Measurements from ENCODE around the gene KIF25. TPM values are rescaled to one million over a fixed set of nuclear protein-coding genes. Genes with fewer than 3 reads are reported as not detected.

Gene KIF25
- total RNA-seq, 4 donors from 2014 or later = 0.16 TPM; not detected in 3

DNA sequence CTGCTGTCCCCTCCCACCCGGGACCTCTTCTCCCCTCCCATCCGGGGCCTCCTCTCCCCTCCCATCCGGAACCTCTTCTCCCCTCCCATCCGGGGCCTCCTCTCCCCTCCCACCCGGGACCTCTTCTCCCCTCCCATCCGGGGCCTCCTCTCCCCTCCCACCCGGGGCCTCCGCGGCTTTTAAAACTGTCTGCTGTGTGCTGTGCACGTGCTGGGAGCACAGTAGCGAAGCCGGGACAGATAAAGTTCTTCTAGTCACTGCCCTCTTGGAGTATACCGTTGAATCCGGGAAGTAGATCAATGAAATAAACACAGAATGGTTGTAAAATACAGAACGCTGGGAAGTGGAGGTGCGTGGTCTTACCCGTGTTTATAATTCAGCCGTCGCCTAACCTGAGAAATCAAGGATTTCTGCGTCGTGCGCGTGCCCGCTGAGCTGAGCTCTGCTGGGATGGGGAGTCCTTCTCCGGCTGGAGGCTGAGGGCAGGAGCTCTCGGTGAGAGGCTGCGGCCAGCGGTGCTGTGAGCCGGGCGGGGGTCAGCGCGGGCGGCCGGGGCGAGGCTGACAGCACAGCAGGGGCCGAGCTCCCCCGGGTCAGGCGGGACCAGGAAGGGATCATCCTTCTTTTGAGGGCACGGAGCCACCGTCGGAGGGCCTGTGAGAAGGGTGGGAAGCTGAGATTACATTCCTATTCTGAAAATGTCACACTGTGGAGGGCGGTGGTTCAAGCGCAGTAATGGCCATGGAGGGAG, 19.6 kb upstream of the KIF25 start:
- no peak for ATAC-seq
- H3K27ac ChIP-seq = no peak overlapping the region
- TF ChIP-seq, protein P1, sequence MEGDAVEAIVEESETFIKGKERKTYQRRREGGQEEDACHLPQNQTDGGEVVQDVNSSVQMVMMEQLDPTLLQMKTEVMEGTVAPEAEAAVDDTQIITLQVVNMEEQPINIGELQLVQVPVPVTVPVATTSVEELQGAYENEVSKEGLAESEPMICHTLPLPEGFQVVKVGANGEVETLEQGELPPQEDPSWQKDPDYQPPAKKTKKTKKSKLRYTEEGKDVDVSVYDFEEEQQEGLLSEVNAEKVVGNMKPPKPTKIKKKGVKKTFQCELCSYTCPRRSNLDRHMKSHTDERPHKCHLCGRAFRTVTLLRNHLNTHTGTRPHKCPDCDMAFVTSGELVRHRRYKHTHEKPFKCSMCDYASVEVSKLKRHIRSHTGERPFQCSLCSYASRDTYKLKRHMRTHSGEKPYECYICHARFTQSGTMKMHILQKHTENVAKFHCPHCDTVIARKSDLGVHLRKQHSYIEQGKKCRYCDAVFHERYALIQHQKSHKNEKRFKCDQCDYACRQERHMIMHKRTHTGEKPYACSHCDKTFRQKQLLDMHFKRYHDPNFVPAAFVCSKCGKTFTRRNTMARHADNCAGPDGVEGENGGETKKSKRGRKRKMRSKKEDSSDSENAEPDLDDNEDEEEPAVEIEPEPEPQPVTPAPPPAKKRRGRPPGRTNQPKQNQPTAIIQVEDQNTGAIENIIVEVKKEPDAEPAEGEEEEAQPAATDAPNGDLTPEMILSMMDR (IDR thresholded peaks at IDR 0.05) = no peak
- TF ChIP-seq POLR2A (IDR thresholded peaks at IDR 0.05) = no peak
- TF ChIP-seq EP300 (IDR thresholded peaks at IDR 0.05) = no peak
- TF ChIP-seq POLR2AphosphoS5 (IDR thresholded peaks at IDR 0.05) = no peak
- WGBS, 2 donors (ENCODE audit: low coverage in 1 of 2) = 86 to 91% methylated on average over 6 to 16 of the region's 43 CpGs
- H3K9me3 ChIP-seq = no peaks in the 10 kb centered on the region
- H3K27me3 ChIP-seq = peaks cover 8% of the 10 kb centered on the region
- no peaks in the 10 kb centered on the region for H3K36me3 ChIP-seq
- no peak overlapping the region for H3K4me3 ChIP-seq
- peaks cover 0 to 7% (median 0%) of the 10 kb centered on the region in 3 donors for H3K4me1 ChIP-seq

DNA sequence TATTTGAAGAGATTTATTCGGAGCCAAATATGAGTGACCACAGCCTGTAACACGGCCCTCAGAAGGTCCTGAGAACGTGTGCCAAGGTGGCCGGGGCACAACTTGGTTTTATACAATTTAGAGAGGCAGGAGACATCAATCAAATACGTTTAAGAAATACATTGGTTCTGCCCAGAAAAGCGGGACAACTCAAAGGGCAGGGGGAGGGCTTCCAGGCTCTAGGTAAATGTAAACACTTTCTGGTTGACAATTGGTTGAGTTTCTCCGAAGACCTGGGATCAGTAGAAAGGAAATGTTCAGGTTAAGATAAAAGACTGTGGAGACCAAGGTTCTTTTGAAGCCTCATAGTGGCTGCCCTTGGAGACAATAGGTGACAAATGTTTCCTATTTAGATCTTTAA, 18.9 kb upstream of the KIF25 start:
- H3K4me3 ChIP-seq = no peak overlapping the region
- WGBS, 2 donors (ENCODE audit: low coverage in 1 of 2) = 68% methylated on average over 6 to 7 of the region's 7 CpGs
- peaks cover 8% of the 10 kb centered on the region for H3K27me3 ChIP-seq
- H3K4me1 ChIP-seq = peaks cover 0 to 7% (median 0%) of the 10 kb centered on the region in 3 donors
- H3K27ac ChIP-seq = no peak overlapping the region
- TF ChIP-seq, protein P1 (IDR thresholded peaks at IDR 0.05) = no peak
- no peak for TF ChIP-seq POLR2A (IDR thresholded peaks at IDR 0.05)
- ATAC-seq = no peak
- H3K36me3 ChIP-seq = no peaks in the 10 kb centered on the region
- H3K9me3 ChIP-seq = no peaks in the 10 kb centered on the region

DNA sequence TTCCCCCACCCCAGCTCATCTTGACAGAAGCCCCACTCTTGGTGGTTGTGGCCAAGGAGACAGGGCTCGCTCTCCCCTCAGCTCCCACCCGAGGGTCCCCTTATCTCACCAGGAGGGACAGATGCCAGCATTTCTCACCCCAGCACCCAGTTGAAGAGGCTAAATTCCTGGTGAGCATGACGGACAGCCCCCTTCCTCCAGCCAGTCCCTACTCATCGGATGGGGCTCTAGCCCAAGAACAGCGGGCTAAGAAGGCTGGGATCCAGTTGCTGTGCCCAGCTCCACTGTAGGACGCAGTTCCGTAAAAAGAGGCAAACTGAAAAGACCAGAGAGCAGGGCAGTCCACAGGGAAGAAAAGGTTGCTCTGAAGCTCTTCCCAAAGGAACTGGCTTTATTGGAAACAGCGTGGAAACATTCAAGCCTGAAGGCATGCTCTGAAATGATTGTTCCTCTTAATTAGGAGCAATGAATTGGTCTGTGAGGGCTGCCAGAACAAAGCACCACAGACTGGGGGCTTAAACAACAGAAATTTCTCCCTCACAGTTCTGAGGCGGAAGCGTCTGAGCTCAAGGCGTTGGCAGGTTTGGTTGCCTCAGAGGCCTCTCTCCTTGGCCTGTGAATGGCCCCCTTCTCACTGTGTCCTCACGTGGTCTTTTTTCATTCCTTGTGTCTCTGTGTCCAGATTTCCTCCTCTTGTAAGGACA, 17.9 kb upstream of the KIF25 start:
- H3K27ac ChIP-seq = no peak overlapping the region
- no peak for TF ChIP-seq EP300 (IDR thresholded peaks at IDR 0.05)
- no peak for TF ChIP-seq POLR2AphosphoS5 (IDR thresholded peaks at IDR 0.05)
- TF ChIP-seq, protein P1 (IDR thresholded peaks at IDR 0.05) = no peak
- TF ChIP-seq POLR2A (IDR thresholded peaks at IDR 0.05) = no peak
- H3K4me3 ChIP-seq = no peak overlapping the region
- WGBS, 2 donors (ENCODE audit: low coverage in 1 of 2) = 84 to 91% methylated on average over 7 to 9 of the region's 12 CpGs
- H3K36me3 ChIP-seq = no peaks in the 10 kb centered on the region
- no peaks in the 10 kb centered on the region for H3K9me3 ChIP-seq
- ATAC-seq = no peak
- peaks cover 0 to 2% (median 0%) of the 10 kb centered on the region in 3 donors for H3K4me1 ChIP-seq
- peaks cover 8% of the 10 kb centered on the region for H3K27me3 ChIP-seq

DNA sequence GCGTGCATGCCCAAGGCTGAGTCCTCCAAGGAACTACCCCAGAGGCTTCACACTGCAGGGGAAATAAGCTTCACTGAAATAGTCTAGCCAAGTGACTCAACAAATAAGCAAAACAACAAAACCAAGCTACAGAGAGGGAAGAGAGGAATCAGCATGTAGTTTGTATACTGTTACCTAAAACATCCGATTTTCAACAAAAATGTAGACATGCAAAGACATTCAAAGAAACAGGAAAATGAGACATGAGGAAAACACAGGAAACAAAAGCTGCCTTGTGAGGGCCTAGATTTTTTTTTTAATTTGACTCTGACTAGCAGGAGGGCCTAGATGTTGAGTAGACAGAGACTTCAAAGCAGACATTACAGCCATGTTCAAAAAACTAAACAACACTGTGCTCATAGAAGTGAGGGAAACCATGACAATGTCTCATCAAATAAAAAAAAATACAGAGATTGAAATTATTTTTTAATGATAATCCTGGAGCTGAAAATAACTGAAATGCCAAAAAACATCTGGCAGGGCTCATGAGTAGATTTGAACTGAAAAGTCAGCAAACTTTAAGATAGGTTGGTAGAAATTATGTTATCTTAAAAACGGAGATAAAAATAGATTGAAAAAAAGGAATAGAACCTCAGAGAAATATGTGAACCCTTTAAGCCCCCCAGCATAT, 16.4 kb upstream of the KIF25 start:
- H3K36me3 ChIP-seq = no peaks in the 10 kb centered on the region
- TF ChIP-seq POLR2A (IDR thresholded peaks at IDR 0.05) (no peak), EP300 (IDR thresholded peaks at IDR 0.05) (no peak), POLR2AphosphoS5 (IDR thresholded peaks at IDR 0.05) (no peak)
- TF ChIP-seq, protein P1 (IDR thresholded peaks at IDR 0.05) = no peak
- peaks cover 8% of the 10 kb centered on the region for H3K27me3 ChIP-seq
- 54 to 75% methylated on average over 3 of the region's 3 CpGs for WGBS, 2 donors (ENCODE audit: low coverage in 1 of 2)
- H3K4me3 ChIP-seq = no peak overlapping the region
- no peak for ATAC-seq
- H3K4me1 ChIP-seq = no peaks in the 10 kb centered on the region
- H3K27ac ChIP-seq = no peak overlapping the region
- no peaks in the 10 kb centered on the region for H3K9me3 ChIP-seq
